ENCODE results near the gene WFDC11. TPM values are rescaled to one million over a fixed set of nuclear protein-coding genes. Genes with fewer than 3 reads are reported as not detected.

Gene WFDC11
- total RNA-seq, 1 donor from 2014 or later: not detected

GRCh38 chr20:45631184-45631583, 38.9 kb downstream of the WFDC11 start, which contains the start of gene WFDC9:
Gene WFDC9, minus strand, starts transcription at chr20:45631284. Its CDS starts 21,103 bp downstream, at chr20:45610181.
- Mint-ChIP-seq H3K4me1 (ENCODE audit: low read depth) (peaks cover 1% of the 10 kb centered on the region), H3K9me3 (ENCODE audit: low read depth) (no peaks in the 10 kb centered on the region), H3K36me3 (ENCODE audit: insufficient read depth) (no peaks in the 10 kb centered on the region), H3K27ac (no peak within 1 kb of the TSS), H3K27me3 (peaks cover 7% of the 10 kb centered on the region), H3K4me3 (ENCODE audit: low read depth) (no peak within 1 kb of the TSS)
- TF ChIP-seq, protein P1, sequence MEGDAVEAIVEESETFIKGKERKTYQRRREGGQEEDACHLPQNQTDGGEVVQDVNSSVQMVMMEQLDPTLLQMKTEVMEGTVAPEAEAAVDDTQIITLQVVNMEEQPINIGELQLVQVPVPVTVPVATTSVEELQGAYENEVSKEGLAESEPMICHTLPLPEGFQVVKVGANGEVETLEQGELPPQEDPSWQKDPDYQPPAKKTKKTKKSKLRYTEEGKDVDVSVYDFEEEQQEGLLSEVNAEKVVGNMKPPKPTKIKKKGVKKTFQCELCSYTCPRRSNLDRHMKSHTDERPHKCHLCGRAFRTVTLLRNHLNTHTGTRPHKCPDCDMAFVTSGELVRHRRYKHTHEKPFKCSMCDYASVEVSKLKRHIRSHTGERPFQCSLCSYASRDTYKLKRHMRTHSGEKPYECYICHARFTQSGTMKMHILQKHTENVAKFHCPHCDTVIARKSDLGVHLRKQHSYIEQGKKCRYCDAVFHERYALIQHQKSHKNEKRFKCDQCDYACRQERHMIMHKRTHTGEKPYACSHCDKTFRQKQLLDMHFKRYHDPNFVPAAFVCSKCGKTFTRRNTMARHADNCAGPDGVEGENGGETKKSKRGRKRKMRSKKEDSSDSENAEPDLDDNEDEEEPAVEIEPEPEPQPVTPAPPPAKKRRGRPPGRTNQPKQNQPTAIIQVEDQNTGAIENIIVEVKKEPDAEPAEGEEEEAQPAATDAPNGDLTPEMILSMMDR (IDR thresholded peaks at IDR 0.05; ENCODE audit: unreplicated experiment): no peak
- no peak for DNase-seq (ENCODE audit: low spot score, unreplicated experiment)

DNA sequence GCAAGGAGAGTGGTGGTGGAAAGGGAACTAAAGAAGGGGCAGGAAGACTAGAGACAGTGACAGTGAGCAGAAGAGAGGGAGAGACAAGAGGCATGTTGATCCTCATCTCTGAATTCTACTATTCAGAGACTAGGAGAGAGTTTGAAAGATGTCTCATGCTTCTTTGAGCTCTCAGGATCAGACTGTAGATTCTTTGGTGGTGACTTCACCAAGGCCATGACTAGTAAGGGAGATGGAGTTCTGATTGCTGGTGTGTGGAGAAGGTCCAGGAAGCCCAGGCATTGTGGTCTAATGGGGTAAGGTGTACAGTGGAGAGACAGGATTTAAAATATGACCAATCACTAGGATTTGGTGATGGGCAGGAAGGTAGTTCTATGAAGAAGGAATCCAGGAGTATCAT, 39.7 kb downstream of the WFDC11 start:
- no peak for DNase-seq (ENCODE audit: low spot score, unreplicated experiment)
- H3K9me3 Mint-ChIP-seq (ENCODE audit: low read depth): peaks cover under 1% of the 10 kb centered on the region
- peaks cover 1% of the 10 kb centered on the region for H3K4me1 Mint-ChIP-seq (ENCODE audit: low read depth)
- H3K4me3 Mint-ChIP-seq (ENCODE audit: low read depth): no peak overlapping the region
- no peak overlapping the region for H3K27ac Mint-ChIP-seq
- H3K27me3 Mint-ChIP-seq: peaks cover 7% of the 10 kb centered on the region
- no peaks in the 10 kb centered on the region for H3K36me3 Mint-ChIP-seq (ENCODE audit: insufficient read depth)
- TF ChIP-seq, protein P1 (IDR thresholded peaks at IDR 0.05; ENCODE audit: unreplicated experiment): no peak

DNA sequence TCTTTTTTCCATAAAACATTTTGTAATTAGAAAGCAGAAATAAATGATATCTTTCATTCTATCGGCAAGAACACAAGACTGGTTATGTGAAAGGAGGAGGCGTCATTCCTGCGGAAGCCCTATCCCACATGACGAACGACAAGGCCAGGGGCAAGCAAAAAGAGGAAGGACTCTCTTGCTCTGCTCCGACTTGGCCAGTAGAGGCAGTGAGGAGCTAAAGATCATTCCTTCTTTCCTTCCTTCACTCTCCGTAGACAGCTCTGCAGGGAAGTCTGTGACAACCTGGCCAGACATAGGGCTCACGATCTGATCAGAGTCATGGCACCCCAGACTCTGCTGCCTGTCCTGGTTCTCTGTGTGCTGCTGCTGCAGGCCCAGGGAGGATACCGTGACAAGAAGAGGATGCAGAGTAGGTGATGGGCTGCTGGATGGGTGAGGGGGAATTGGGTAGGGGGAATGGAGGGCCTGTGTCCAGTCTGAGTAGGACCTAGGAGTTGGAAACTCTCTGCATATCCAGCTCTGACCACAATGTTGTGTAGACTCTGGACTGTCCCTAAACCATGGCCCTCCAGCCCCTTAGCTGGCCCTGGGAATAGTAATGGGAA, 40.4 kb downstream of the WFDC11 start, which contains the start of gene WFDC10A:
Gene WFDC10A (plus strand): TSS at position 244 of the 605 bp plus-strand sequence. CDS start 75 bp downstream, at position 319.
- Mint-ChIP-seq H3K4me1 (ENCODE audit: low read depth) (peaks cover 1% of the 10 kb centered on the region), H3K4me3 (ENCODE audit: low read depth) (no peak within 1 kb of the TSS), H3K27ac (no peak within 1 kb of the TSS), H3K9me3 (ENCODE audit: low read depth) (peaks cover 8% of the 10 kb centered on the region), H3K36me3 (ENCODE audit: insufficient read depth) (no peaks in the 10 kb centered on the region), H3K27me3 (peaks cover 7% of the 10 kb centered on the region)
- TF ChIP-seq, protein P1 (IDR thresholded peaks at IDR 0.05; ENCODE audit: unreplicated experiment): peak; percentile 72
- DNase-seq (ENCODE audit: low spot score, unreplicated experiment): no peak

- Mint-ChIP-seq H3K4me3 (ENCODE audit: low read depth) (no peak overlapping the region), H3K4me1 (ENCODE audit: low read depth) (peaks cover 12% of the 10 kb centered on the region)
- no peak for DNase-seq (ENCODE audit: low spot score, unreplicated experiment)
Measured at GRCh38 chr20:45626540-45626939, 43.5 kb downstream of the WFDC11 start.

GRCh38 chr20:45621593-45621992, 48.4 kb downstream of the WFDC11 start:
- DNase-seq (ENCODE audit: low spot score, unreplicated experiment): no peak
- H3K4me1 Mint-ChIP-seq (ENCODE audit: low read depth): peaks cover 14% of the 10 kb centered on the region
- H3K9me3 Mint-ChIP-seq (ENCODE audit: low read depth): peaks cover 10% of the 10 kb centered on the region
- H3K36me3 Mint-ChIP-seq (ENCODE audit: insufficient read depth): no peaks in the 10 kb centered on the region
- no peak overlapping the region for H3K27ac Mint-ChIP-seq
- TF ChIP-seq, protein P1 (IDR thresholded peaks at IDR 0.05; ENCODE audit: unreplicated experiment): no peak
- H3K27me3 Mint-ChIP-seq: no peaks in the 10 kb centered on the region
- no peak overlapping the region for H3K4me3 Mint-ChIP-seq (ENCODE audit: low read depth)

More at GRCh38 chr20:45626540-45626939, 43.5 kb downstream of the WFDC11 start:
- Mint-ChIP-seq H3K27ac (no peak overlapping the region), H3K36me3 (ENCODE audit: insufficient read depth) (no peaks in the 10 kb centered on the region), H3K9me3 (ENCODE audit: low read depth) (peaks cover 10% of the 10 kb centered on the region), H3K27me3 (peaks cover 7% of the 10 kb centered on the region)
- TF ChIP-seq, protein P1 (IDR thresholded peaks at IDR 0.05; ENCODE audit: unreplicated experiment): no peak
